HG02759 (cell line): Measurements from ENCODE around the gene ITK.

Source experiments
- ATAC-seq: cut with Tn5 transposase; IDR thresholded peaks from one replicate; pipeline ENCODE4 v1.9.1; 2021; ENCODE audit warnings: mild to moderate bottlenecking, moderate library complexity; ENCODE audit not compliant: unreplicated experiment

The ITK gene

GRCh38 chr5:157278319-157279037 is 97.8 kb downstream of the ITK start:
- no peak for ATAC-seq

GRCh38 chr5:157279605-157280239 is 99.1 kb downstream of the ITK start:
- ATAC-seq = no peak

DNA sequence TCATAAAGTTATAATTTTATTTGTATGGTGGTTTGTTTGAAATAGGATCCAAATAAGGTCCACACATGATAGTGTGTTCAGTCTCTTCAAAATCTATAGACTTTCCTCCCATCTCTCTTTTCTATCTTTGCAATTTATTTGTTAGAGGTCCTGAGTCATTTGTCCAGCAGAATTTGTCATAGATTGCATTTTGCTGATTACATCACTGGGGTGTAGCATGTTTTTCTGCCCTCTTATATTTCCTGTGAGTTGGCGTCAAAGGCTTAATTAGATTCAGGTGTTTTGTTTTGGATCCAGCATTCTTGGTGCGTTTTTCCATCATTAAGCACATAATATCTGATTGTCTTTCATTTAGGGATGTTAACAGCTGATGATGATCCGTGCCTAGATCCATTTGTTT is 100.3 kb downstream of the ITK start:
- no peak for ATAC-seq

- no peak for ATAC-seq
Measured at GRCh38 chr5:157282150-157282549, 101.5 kb downstream of the ITK start.

DNA sequence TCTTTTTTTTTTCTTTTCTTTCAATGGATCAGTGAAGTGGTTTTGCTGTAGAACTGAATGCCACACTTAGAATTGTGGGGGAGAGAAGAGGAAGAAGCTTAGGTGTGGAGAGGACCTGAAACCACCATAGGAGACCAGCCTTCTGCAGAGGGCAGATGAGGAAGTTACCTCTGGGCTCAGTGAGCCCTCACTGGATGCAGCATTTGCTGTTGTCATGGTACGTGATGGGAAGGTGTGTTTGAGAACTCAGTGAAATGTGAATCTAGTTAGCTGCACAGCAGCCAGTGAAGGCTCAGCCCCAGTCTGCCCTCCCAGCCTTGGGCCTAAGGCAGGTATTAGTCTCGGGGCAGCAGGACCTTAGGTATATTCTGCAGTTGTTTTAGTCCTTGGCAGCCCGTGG is 102.8 kb downstream of the ITK start:
- peak; percentile 100 for ATAC-seq

GRCh38 chr5:157284458-157285212 is 104.0 kb downstream of the ITK start:
- ATAC-seq = no peak

DNA sequence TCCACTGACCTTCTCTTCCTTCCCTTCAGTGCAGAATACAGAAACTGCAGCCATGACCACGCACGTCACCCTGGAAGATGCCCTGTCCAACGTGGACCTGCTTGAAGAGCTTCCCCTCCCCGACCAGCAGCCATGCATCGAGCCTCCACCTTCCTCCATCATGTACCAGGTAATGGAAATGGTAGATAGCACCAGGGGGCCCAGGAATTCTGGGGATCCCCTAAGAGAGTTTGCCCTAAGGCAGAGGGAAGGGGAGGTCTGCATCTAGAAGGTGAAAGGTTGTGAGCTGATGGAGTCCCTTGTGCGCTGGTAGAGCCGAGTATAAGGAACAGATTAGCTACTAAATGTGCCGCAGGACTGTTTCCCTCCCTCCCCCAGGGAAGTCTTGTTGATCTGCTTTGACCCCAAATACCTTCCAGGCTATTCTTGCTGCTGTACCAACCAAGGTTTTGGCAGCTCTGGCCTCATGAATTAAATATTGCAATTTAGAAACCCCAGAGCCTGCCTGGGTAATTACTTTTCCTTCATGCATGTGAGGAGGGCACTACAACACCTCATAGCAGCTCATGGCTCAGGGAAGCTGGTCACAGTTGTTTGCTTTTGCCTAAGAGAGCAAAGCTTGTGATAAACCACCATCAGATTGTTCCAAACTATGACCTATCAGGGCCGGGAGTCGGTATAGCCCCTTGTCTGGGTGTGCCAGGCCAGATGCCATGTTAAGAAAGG is 104.8 kb downstream of the ITK start:
- no peak for ATAC-seq

DNA sequence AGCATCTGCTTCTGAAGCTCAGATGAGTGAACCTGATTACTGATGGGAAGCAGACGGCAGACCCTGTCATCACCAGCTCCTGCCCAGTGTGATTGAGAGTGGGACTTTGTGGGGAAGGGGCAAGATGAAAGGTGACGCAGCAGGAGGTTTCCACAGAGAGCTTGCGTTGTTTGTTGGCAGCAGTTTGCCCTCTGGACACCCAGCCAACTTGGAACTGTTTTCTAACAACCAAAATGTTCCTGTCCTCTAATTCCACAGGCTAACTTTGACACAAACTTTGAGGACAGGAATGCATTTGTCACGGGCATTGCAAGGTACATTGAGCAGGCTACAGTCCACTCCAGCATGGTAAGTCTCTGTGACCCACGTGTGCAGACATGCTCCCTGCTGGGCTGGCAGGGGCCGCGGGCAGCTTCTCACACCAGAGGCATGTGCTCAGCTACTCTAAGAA is 106.1 kb downstream of the ITK start:
- ATAC-seq = no peak

DNA sequence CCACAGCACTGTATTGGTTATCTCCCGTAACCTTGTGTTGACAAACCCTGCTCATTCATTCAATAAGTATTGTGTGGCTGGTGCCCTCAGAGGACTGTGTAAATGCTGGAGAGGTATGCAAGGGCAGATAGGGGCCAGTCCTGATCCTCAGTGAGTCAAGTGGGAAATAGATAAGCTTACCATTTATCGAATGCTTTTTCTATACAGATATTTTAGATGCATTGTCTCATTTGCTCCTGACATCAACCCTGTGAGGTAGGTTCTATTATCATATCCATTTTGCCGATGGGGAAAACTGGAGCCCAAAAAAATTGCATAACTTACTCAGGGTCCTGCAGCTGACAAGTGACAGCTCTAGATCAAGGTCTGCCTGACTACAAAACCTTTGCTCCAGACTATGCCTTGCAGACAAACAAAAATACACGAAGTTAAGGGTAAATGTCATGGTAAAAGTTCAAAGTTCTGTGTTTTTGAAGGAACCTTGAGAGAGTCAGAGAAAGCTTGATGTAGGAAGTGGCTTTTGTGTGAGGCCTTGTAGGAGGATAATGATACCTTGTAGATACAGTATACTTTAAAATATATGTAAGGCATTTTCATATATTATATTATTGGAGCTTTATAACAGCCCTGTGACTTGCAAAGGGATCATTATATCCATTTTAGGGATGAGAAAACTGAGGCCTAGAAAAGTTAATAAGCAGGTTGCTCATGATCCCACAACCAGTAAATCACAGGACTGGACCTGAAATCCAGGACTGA is 107.9 kb downstream of the ITK start:
- ATAC-seq = no peak

DNA sequence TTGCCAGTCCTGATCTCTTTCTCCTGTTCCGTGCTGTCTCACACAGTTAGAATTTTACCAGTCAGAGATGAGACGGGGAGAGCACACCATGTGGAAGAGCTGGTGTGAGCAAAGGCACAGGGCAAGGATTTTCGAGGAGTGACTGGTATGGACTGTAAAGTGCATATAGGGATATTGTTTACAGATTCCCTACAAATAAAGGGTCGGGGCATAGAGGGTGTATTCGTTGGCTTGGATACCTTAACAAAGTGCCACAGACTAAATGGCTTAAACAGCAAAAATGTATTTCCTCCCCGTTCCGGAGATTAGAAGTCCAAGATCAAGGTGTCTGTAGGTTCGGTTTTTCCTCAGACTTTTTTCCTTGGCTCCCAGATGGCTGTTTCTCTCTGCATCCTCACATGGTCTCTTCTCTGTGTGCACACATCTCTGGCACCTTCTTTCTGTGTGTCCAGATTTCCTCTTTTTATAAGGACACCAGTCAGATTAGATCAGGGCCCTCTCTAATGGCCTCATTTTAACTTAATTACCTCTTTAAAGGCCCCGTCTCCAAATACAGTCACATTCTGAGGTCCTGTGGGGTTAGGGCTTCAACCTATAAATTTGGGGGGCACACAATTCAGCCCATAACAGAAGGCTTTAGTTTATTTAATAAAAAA is 108.7 kb downstream of the ITK start:
- ATAC-seq = no peak

DNA sequence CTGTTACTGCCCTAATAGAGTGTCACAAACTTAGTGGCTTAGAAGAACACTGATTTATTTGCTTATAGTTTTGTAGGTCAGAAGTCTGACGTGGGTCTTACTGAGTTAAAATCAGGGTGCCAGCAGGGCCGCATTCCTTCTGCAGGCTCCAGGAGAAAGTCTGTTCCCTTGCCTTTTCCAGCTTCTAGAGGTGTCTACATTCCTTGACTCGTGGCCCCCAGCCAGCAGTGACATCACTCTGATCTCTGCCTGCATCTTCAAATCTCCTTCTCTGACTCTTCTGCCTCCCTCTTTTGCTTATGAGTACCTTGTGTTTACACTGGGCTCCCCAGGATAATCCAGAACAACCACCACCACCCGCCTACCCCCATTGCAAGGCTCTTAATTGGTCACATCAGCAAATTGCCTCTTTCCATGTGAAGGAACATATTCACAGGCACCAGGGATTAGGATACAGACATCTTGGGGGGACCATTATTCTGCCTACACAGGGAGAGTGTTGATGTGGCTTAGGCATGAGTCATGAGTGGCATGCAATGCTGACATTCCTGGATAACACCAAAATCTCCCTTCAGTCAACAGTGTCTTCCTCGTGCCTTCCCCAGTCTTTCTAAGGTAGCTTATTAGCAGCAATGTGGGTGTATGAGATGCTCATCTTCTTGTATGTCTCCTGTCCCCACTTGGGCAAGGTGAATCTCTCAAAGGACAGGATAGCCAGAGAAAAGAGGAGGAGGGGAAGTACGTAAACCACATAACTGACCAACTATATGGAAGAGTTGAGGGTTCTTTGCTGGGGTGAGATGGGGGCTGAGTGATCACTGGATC is 109.7 kb downstream of the ITK start:
- ATAC-seq = peak; percentile 17

GRCh38 chr5:157290981-157291711 is 110.5 kb downstream of the ITK start:
- peak; percentile 95 for ATAC-seq

DNA sequence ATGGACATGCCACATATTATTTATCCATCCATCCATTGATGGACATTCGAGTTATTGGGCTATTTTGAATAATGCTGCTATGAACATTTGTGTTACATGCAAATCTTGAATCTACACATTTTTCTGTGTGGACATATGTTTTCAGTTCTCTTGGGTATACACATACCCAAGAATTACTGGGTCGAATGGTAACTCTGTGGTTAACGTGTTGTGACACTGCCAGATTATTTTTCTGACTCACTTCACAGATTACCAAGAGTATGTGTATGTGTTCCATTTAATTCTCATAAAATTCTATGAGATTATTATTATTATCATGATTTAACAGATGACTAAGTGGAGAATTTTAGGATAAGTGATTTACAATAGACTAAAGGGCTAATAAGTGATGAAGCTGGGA is 112.0 kb downstream of the ITK start:
- ATAC-seq = no peak

- ATAC-seq = no peak
Measured at GRCh38 chr5:157294407-157295091, 113.9 kb downstream of the ITK start.

- no peak for ATAC-seq
Measured at GRCh38 chr5:157295247-157295646, 114.6 kb downstream of the ITK start.

GRCh38 chr5:157300564-157300963 is 119.9 kb downstream of the ITK start:
- no peak for ATAC-seq

DNA sequence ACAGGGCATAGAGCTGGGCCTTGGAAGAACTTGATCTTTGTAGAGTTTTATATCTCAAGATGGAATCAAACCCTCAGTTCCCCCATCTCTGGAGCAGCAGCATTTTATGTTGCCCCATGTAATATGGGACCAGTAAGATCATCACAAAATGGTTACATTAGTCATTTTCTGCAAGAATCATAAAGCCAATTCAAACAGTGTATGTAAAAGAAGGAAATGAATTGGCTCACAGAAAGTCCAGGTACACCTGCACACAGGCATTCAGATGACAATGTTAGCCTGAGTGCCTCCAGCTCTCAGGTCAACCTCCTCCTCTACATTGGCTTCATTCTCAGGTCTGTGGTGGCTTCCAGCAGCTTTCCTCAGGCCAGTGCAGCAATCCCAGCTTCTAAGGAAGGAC is 120.4 kb downstream of the ITK start:
- no peak for ATAC-seq

DNA sequence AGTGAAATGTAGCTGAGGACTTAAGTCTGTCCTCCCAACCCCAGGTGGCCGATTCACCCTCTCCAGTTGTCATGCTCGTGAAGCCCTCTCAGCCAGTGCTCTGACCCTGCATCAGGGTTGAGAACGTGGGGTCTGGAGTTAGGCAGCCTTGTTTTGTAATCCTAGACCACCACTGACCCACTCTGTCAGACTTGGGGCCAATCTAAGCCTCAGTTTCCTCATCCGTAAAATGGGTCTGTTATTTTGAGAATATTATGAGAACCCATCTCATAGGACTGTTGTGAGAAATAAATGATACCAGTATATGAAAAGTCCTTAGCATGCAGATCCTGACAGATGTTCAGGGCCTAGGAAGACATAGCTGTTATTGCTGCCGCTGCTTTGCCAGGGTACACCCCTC is 122.4 kb downstream of the ITK start:
- ATAC-seq = no peak
